Measurements from ENCODE around the gene MACROD2.

MACROD2 gene

GRCh38 chr20:14830466-14830865, 835.1 kb downstream of the MACROD2 start:
- H3F3A ChIP-seq (ENCODE audit: insufficient read depth): no peaks in the 10 kb centered on the region
- TF ChIP-seq CTCF (IDR thresholded peaks at IDR 0.05; ENCODE audit: insufficient read depth, low read length, poor library complexity, severe bottlenecking) (no peak), EZH2phosphoT487 (conservative IDR thresholded peaks at IDR 0.05; ENCODE audit: low read length) (no peak)
- no peak overlapping the region for H3K4me3 ChIP-seq (ENCODE audit: insufficient read depth, low read length, poor library complexity, severe bottlenecking)
- H3K27me3 ChIP-seq (ENCODE audit: low read length): no peaks in the 10 kb centered on the region
- H3K4me2 ChIP-seq (ENCODE audit: low read depth, low read length, poor library complexity, severe bottlenecking): no peak overlapping the region
- H4K20me1 ChIP-seq (ENCODE audit: low read depth, low read length): no peaks in the 10 kb centered on the region
- H2AFZ ChIP-seq (ENCODE audit: low read depth, low read length, severe bottlenecking): no peak overlapping the region
- no peaks in the 10 kb centered on the region for H3K36me3 ChIP-seq (ENCODE audit: low read length)
- no peaks in the 10 kb centered on the region for H3K9me3 ChIP-seq (ENCODE audit: insufficient read depth, low read length)
- H3K9me2 ChIP-seq (replicated peaks; ENCODE audit: insufficient read depth, low read length): no peaks in the 10 kb centered on the region
- no peak overlapping the region for H3K27ac ChIP-seq (ENCODE audit: low read depth, low read length)
- H3K79me2 ChIP-seq (ENCODE audit: insufficient read depth, low read length): no peaks in the 10 kb centered on the region
- H3K9ac ChIP-seq (ENCODE audit: low read length): no peak overlapping the region

- TF ChIP-seq CTCF (IDR thresholded peaks at IDR 0.05; ENCODE audit: insufficient read depth, low read length, poor library complexity, severe bottlenecking) (no peak), EZH2phosphoT487 (conservative IDR thresholded peaks at IDR 0.05; ENCODE audit: low read length) (no peak)
- no peak overlapping the region for H3K27ac ChIP-seq (ENCODE audit: low read depth, low read length)
- no peak overlapping the region for H3K4me3 ChIP-seq (ENCODE audit: insufficient read depth, low read length, poor library complexity, severe bottlenecking)
- H3F3A ChIP-seq (ENCODE audit: insufficient read depth): no peaks in the 10 kb centered on the region
- H3K36me3 ChIP-seq (ENCODE audit: low read length): no peaks in the 10 kb centered on the region
- H3K9me3 ChIP-seq (ENCODE audit: insufficient read depth, low read length): no peaks in the 10 kb centered on the region
- H3K79me2 ChIP-seq (ENCODE audit: insufficient read depth, low read length): no peaks in the 10 kb centered on the region
- no peaks in the 10 kb centered on the region for H3K9me2 ChIP-seq (replicated peaks; ENCODE audit: insufficient read depth, low read length)
- no peak overlapping the region for H3K9ac ChIP-seq (ENCODE audit: low read length)
- H3K4me2 ChIP-seq (ENCODE audit: low read depth, low read length, poor library complexity, severe bottlenecking): no peak overlapping the region
- H4K20me1 ChIP-seq (ENCODE audit: low read depth, low read length): no peaks in the 10 kb centered on the region
- H2AFZ ChIP-seq (ENCODE audit: low read depth, low read length, severe bottlenecking): no peak overlapping the region
- no peaks in the 10 kb centered on the region for H3K27me3 ChIP-seq (ENCODE audit: low read length)
These were observed 835.6 kb downstream of the MACROD2 start for GRCh38 chr20:14830899-14831298.

GRCh38 chr20:14832630-14833029, 837.3 kb downstream of the MACROD2 start:
- no peaks in the 10 kb centered on the region for H3F3A ChIP-seq (ENCODE audit: insufficient read depth)
- H3K79me2 ChIP-seq (ENCODE audit: insufficient read depth, low read length): no peaks in the 10 kb centered on the region
- TF ChIP-seq CTCF (IDR thresholded peaks at IDR 0.05; ENCODE audit: insufficient read depth, low read length, poor library complexity, severe bottlenecking): no peak
- H4K20me1 ChIP-seq (ENCODE audit: low read depth, low read length): no peaks in the 10 kb centered on the region
- H3K4me3 ChIP-seq (ENCODE audit: insufficient read depth, low read length, poor library complexity, severe bottlenecking): no peak overlapping the region
- no peak overlapping the region for H2AFZ ChIP-seq (ENCODE audit: low read depth, low read length, severe bottlenecking)
- no peak overlapping the region for H3K4me2 ChIP-seq (ENCODE audit: low read depth, low read length, poor library complexity, severe bottlenecking)
- H3K27ac ChIP-seq (ENCODE audit: low read depth, low read length): no peak overlapping the region
- no peaks in the 10 kb centered on the region for H3K36me3 ChIP-seq (ENCODE audit: low read length)
- H3K9me2 ChIP-seq (replicated peaks; ENCODE audit: insufficient read depth, low read length): no peaks in the 10 kb centered on the region
- H3K9me3 ChIP-seq (ENCODE audit: insufficient read depth, low read length): no peaks in the 10 kb centered on the region
- no peak overlapping the region for H3K9ac ChIP-seq (ENCODE audit: low read length)
- no peaks in the 10 kb centered on the region for H3K27me3 ChIP-seq (ENCODE audit: low read length)
